Psoas muscle (tissue), 8 donors: ENCODE measurements around the gene DTWD2. TPM values are rescaled to one million over a fixed set of nuclear protein-coding genes. Genes with fewer than 3 reads are reported as not detected.

Experiments used
- ATAC-seq, 4 donors: fragments of 200-7000 bp; cut with Tn5 transposase; one replicate each; pipeline ENCODE4 v1.9.1; 2020; ENCODE audit warnings: moderate library complexity in 3 of 4, mild to moderate bottlenecking in 2 of 4
- DNase-seq, 2 donors: peaks; one replicate each; pipeline ENCODE4 v3.0.0-alpha.2; 2020
- H3K27ac ChIP-seq: fragments of 200-600 bp; one replicate; pipeline ENCODE4 v1.8.0; 2022
- H3K27me3 ChIP-seq, 3 donors: fragments of 200-600 bp in 1 of 3; one replicate each; pipeline versions ENCODE4 v1.6.1 to v1.8.0; 2013 to 2022; ENCODE audit warnings: low read length in 2 of 3, mild to moderate bottlenecking in 2 of 3, moderate library complexity in 1 of 3; ENCODE audit not compliant: insufficient read depth in 3 of 3
- H3K36me3 ChIP-seq, 2 donors: fragments of 200-600 bp in 1 of 2; one replicate each; pipeline versions ENCODE4 v1.6.1 to v1.8.0; 2013 to 2022; ENCODE audit warnings: low read depth in 1 of 2, mild to moderate bottlenecking in 1 of 2, moderate library complexity in 1 of 2; ENCODE audit not compliant: insufficient read depth in 1 of 2
- H3K4me1 ChIP-seq: fragments of 200-600 bp; one replicate; pipeline ENCODE4 v1.8.0; 2022
- H3K4me3 ChIP-seq: fragments of 200-600 bp; one replicate; pipeline ENCODE4 v1.8.0; 2022; ENCODE audit warnings: mild to moderate bottlenecking
- H3K9me3 ChIP-seq: fragments of 200-600 bp; one replicate; pipeline ENCODE4 v1.8.0; 2022
- CTCF ChIP-seq: fragments of 200-600 bp; IDR thresholded peaks from one replicate; pipeline ENCODE4 v1.8.0; 2022; ENCODE audit warnings: antibody characterized with exemption
- WGBS, 3 donors: extraction: QIAGEN DNeasy Blood & Tissue Kit; methylation state at CpG; one replicate each; pipeline versions ENCODE4 v1.1.6 to v1.1.7; 2013; 5-methylcytosine and 5-hydroxymethylcytosine counted together
- intact Hi-C, 2 donors: fragments of 100-400 bp; cut with DNase I; formaldehyde crosslinking; loops; one replicate each; pipeline versions ENCODE4 v1.11.0 to v1.14.2; 2022
- polyA plus RNA-seq, 3 donors: library from polyadenylated mRNA; stranded (reverse); fragments of 200-250 nt; gene quantifications; one replicate each; pipeline ENCODE4 v1.2.3, GENCODE V29; 2013
- total RNA-seq, 4 donors: library from RNA; stranded (reverse); fragmentation: NEBNext Ultra II Directional in 2 of 4; extraction: Animal tissue kit (Norgen Biotek cat#: 25700) in 2 of 4; gene quantifications; one replicate each; pipeline versions ENCODE4 v1.2.1 to v1.2.4, GENCODE V29; 2021 to 2023
- donor health status: healthy with polysubstance abuse.
- donor health status: DM: no; HTN: no; CAD: no; lungs with moderate emphysema.
- donor health status: Bipolar disorder and iron deficiency.
- donor health status: healthy.
- donor health status: DM: yes; HTN: yes; CAD: no.
- donor health status: DM: no; HTN: no; CAD: no.
- donor health status: DM: no; HTN: no; CAD: no.
- donor health status: DM: yes; HTN: yes; CAD: no.

Gene DTWD2
- total and polyA plus RNA-seq, 7 donors: 1.4 to 9.3 (median 5.5) TPM

GRCh38 chr5:119032656-119033055 is 44.3 kb upstream of the DTWD2 start:
- H3K9me3 ChIP-seq: no peaks in the 10 kb centered on the region
- H3K36me3 ChIP-seq: no peaks in the 10 kb centered on the region
- no peaks in the 10 kb centered on the region for H3K27me3 ChIP-seq
- no peaks in the 10 kb centered on the region for H3K4me1 ChIP-seq
- H3K27ac ChIP-seq: no peak overlapping the region
- DNase-seq (no peak), ATAC-seq (no peak)
- WGBS, 3 donors: 82 to 90% (median 84%) methylated on average over 3 of the region's 3 CpGs
- H3K4me3 ChIP-seq: no peak overlapping the region
- intact Hi-C loops: no loop called here
- TF ChIP-seq CTCF: no peak

- intact Hi-C loops: no loop called here
- WGBS, 3 donors: 74 to 87% (median 77%) methylated on average over 4 of the region's 4 CpGs
- ATAC-seq: no peak
Observed at GRCh38 chr5:119031905-119032304, 43.6 kb upstream of the DTWD2 start.

GRCh38 chr5:119031011-119031886 is 42.9 kb upstream of the DTWD2 start:
- no peaks in the 10 kb centered on the region for H3K4me1 ChIP-seq
- no peak overlapping the region for H3K4me3 ChIP-seq
- H3K9me3 ChIP-seq: no peaks in the 10 kb centered on the region
- no peak for DNase-seq
- no peak for TF ChIP-seq CTCF
- intact Hi-C loops: no loop called here
- no peak overlapping the region for H3K27ac ChIP-seq
- ATAC-seq: no peak
- 69 to 76% (median 76%) methylated on average over 5 of the region's 5 CpGs for WGBS, 3 donors
- H3K36me3 ChIP-seq: no peaks in the 10 kb centered on the region
- no peaks in the 10 kb centered on the region for H3K27me3 ChIP-seq

More at GRCh38 chr5:119031905-119032304, 43.6 kb upstream of the DTWD2 start:
- H3K4me3 ChIP-seq: no peak overlapping the region
- H3K36me3 ChIP-seq: no peaks in the 10 kb centered on the region
- H3K9me3 ChIP-seq: no peaks in the 10 kb centered on the region
- no peak overlapping the region for H3K27ac ChIP-seq
- no peak for DNase-seq
- H3K4me1 ChIP-seq: no peaks in the 10 kb centered on the region
- TF ChIP-seq CTCF: no peak
- H3K27me3 ChIP-seq: no peaks in the 10 kb centered on the region

GRCh38 chr5:119028575-119028974 is 40.2 kb upstream of the DTWD2 start:
- WGBS, 3 donors: 75 to 83% (median 81%) methylated on average over 5 of the region's 5 CpGs
- intact Hi-C loops: no loop called here
- ATAC-seq: no peak

More at GRCh38 chr5:119028575-119028974, 40.2 kb upstream of the DTWD2 start:
- H3K9me3 ChIP-seq: peaks cover 8% of the 10 kb centered on the region
- no peak overlapping the region for H3K4me3 ChIP-seq
- H3K4me1 ChIP-seq: no peaks in the 10 kb centered on the region
- no peaks in the 10 kb centered on the region for H3K36me3 ChIP-seq
- no peak for DNase-seq
- H3K27ac ChIP-seq: no peak overlapping the region
- H3K27me3 ChIP-seq: no peaks in the 10 kb centered on the region
- no peak for TF ChIP-seq CTCF
